Measurements from ENCODE around the gene ERG. TPM values are rescaled to one million over a fixed set of nuclear protein-coding genes. Genes with fewer than 3 reads are reported as not detected.

Gene ERG
- total RNA-seq, 3 donors from 2014 or later (not counting 1 experiment from before 2014, with no cell fraction given), result 0.36 to 0.58 TPM; not detected in 1

- no peak overlapping the region for H3K27ac ChIP-seq (ENCODE audit: low read length)
- H3K4me3 Mint-ChIP-seq, result no peak overlapping the region
- no peaks in the 10 kb centered on the region for H3K27me3 ChIP-seq (ENCODE audit: control insufficient read depth, insufficient read depth, low read length)
- H3K36me3 Mint-ChIP-seq, result no peaks in the 10 kb centered on the region
- no peak overlapping the region for H3K4me3 ChIP-seq (ENCODE audit: low read length)
- H3K4me1 ChIP-seq (ENCODE audit: control insufficient read depth, insufficient read depth, low read length), result no peaks in the 10 kb centered on the region
- H3K27me3 Mint-ChIP-seq (ENCODE audit: low read depth in 2 of 2), result peaks cover 13 to 35% of the 10 kb centered on the region in 2 donors
- no peaks in the 10 kb centered on the region for H3K9me3 ChIP-seq (ENCODE audit: control insufficient read depth, insufficient read depth, low read length)
- WGBS (ENCODE audit: insufficient coverage), result 93% methylated on average over 1 of the region's 1 CpG
- H3K27ac Mint-ChIP-seq, result no peak overlapping the region
- intact Hi-C loops (cut with micrococcal nuclease), result no loop called here
- H3K36me3 ChIP-seq (ENCODE audit: control insufficient read depth, insufficient read depth, low read length), result no peaks in the 10 kb centered on the region
- H3K9me3 Mint-ChIP-seq, result no peaks in the 10 kb centered on the region
- DNase-seq (no peak), ATAC-seq (no peak)
- H3K4me1 Mint-ChIP-seq, result no peaks in the 10 kb centered on the region
- TF ChIP-seq, protein P1, sequence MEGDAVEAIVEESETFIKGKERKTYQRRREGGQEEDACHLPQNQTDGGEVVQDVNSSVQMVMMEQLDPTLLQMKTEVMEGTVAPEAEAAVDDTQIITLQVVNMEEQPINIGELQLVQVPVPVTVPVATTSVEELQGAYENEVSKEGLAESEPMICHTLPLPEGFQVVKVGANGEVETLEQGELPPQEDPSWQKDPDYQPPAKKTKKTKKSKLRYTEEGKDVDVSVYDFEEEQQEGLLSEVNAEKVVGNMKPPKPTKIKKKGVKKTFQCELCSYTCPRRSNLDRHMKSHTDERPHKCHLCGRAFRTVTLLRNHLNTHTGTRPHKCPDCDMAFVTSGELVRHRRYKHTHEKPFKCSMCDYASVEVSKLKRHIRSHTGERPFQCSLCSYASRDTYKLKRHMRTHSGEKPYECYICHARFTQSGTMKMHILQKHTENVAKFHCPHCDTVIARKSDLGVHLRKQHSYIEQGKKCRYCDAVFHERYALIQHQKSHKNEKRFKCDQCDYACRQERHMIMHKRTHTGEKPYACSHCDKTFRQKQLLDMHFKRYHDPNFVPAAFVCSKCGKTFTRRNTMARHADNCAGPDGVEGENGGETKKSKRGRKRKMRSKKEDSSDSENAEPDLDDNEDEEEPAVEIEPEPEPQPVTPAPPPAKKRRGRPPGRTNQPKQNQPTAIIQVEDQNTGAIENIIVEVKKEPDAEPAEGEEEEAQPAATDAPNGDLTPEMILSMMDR (IDR thresholded peaks at IDR 0.05), result no peak
Observed at GRCh38 chr21:38392661-38393060, 105.6 kb downstream of the ERG start.

DNA sequence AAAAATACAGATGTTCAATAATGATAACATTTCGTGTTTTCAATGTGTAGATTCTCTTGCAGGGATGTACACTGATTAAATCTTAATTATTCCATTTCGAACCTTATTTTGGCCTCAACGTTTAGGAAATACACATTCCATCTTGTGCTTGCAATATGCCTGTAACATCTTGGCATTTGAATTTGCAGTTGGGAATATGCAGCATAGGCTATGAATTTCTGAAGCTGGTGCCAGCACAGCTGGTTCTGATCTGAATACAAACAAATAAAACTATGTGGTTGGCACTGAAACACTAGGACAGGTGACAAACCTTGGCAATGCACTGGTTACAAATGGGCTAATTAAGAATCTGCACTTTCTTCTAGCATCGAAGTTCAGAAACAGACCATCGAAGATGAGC lies 108.4 kb downstream of the ERG start:
- whole genome bisulfite sequencing (ENCODE audit: insufficient coverage), result 96% methylated on average over 4 of the region's 5 CpGs
- H3K36me3 Mint-ChIP-seq, result no peaks in the 10 kb centered on the region
- no peak overlapping the region for H3K4me3 Mint-ChIP-seq
- ATAC-seq, result no peak
- TF ChIP-seq, protein P1 (IDR thresholded peaks at IDR 0.05), result no peak
- peaks cover 13 to 48% of the 10 kb centered on the region in 2 donors for H3K27me3 Mint-ChIP-seq (ENCODE audit: low read depth in 2 of 2)
- Histone ChIP-seq H3K4me3 (ENCODE audit: low read length) (no peak overlapping the region), H3K27ac (ENCODE audit: low read length) (no peak overlapping the region), H3K4me1 (ENCODE audit: control insufficient read depth, insufficient read depth, low read length) (no peaks in the 10 kb centered on the region), H3K27me3 (ENCODE audit: control insufficient read depth, insufficient read depth, low read length) (no peaks in the 10 kb centered on the region), H3K9me3 (ENCODE audit: control insufficient read depth, insufficient read depth, low read length) (no peaks in the 10 kb centered on the region), H3K36me3 (ENCODE audit: control insufficient read depth, insufficient read depth, low read length) (no peaks in the 10 kb centered on the region)
- no peaks in the 10 kb centered on the region for H3K9me3 Mint-ChIP-seq
- H3K4me1 Mint-ChIP-seq, result peaks cover 0 to 5% of the 10 kb centered on the region in 2 donors
- intact Hi-C loops (cut with micrococcal nuclease), result no loop called here
- no peak for DNase-seq
- H3K27ac Mint-ChIP-seq, result no peak overlapping the region

- Mint-ChIP-seq H3K9me3 (no peaks in the 10 kb centered on the region), H3K4me3 (no peak overlapping the region), H3K4me1 (peaks cover 0 to 5% of the 10 kb centered on the region in 2 donors), H3K36me3 (no peaks in the 10 kb centered on the region), H3K27me3 (ENCODE audit: low read depth in 2 of 2) (peaks cover 9 to 50% of the 10 kb centered on the region in 2 donors), H3K27ac (no peak overlapping the region)
- Histone ChIP-seq H3K4me1 (ENCODE audit: control insufficient read depth, insufficient read depth, low read length) (no peaks in the 10 kb centered on the region), H3K27me3 (ENCODE audit: control insufficient read depth, insufficient read depth, low read length) (no peaks in the 10 kb centered on the region), H3K36me3 (ENCODE audit: control insufficient read depth, insufficient read depth, low read length) (no peaks in the 10 kb centered on the region), H3K4me3 (ENCODE audit: low read length) (no peak overlapping the region), H3K27ac (ENCODE audit: low read length) (no peak overlapping the region), H3K9me3 (ENCODE audit: control insufficient read depth, insufficient read depth, low read length) (no peaks in the 10 kb centered on the region)
- WGBS (ENCODE audit: insufficient coverage), result 90% methylated on average over 2 of the region's 2 CpGs
- DNase-seq (no peak), ATAC-seq (no peak)
- intact Hi-C loops (cut with micrococcal nuclease), result no loop called here
- TF ChIP-seq, protein P1 (IDR thresholded peaks at IDR 0.05), result no peak
Observed at GRCh38 chr21:38389354-38389676, 109.0 kb downstream of the ERG start.

GRCh38 chr21:38388647-38389353 lies 109.5 kb downstream of the ERG start:
- H3K27ac Mint-ChIP-seq, result no peak overlapping the region
- H3K4me1 Mint-ChIP-seq, result peaks cover 0 to 5% of the 10 kb centered on the region in 2 donors
- no peak overlapping the region for H3K27ac ChIP-seq (ENCODE audit: low read length)
- no peak for DNase-seq
- no peaks in the 10 kb centered on the region for H3K4me1 ChIP-seq (ENCODE audit: control insufficient read depth, insufficient read depth, low read length)
- TF ChIP-seq, protein P1 (IDR thresholded peaks at IDR 0.05), result no peak
- 68% methylated on average over 5 of the region's 5 CpGs for WGBS (ENCODE audit: insufficient coverage)
- H3K9me3 ChIP-seq (ENCODE audit: control insufficient read depth, insufficient read depth, low read length), result no peaks in the 10 kb centered on the region
- H3K9me3 Mint-ChIP-seq, result no peaks in the 10 kb centered on the region
- peaks cover 9 to 48% of the 10 kb centered on the region in 2 donors for H3K27me3 Mint-ChIP-seq (ENCODE audit: low read depth in 2 of 2)
- no peaks in the 10 kb centered on the region for H3K36me3 ChIP-seq (ENCODE audit: control insufficient read depth, insufficient read depth, low read length)
- no peak overlapping the region for H3K4me3 Mint-ChIP-seq
- H3K4me3 ChIP-seq (ENCODE audit: low read length), result no peak overlapping the region
- H3K36me3 Mint-ChIP-seq, result no peaks in the 10 kb centered on the region
- no peaks in the 10 kb centered on the region for H3K27me3 ChIP-seq (ENCODE audit: control insufficient read depth, insufficient read depth, low read length)
- intact Hi-C loops (cut with micrococcal nuclease), result no loop called here
- no peak for ATAC-seq

Data from natural killer cell (primary cell).